Muscle of arm (tissue), 12 donors: ENCODE measurements around the gene OBP2A. TPM values are rescaled to one million over a fixed set of nuclear protein-coding genes. Genes with fewer than 3 reads are reported as not detected.

Experiments
- DNase-seq: peaks from one replicate; pipeline ENCODE4 v3.0.0-alpha.2; 2013
- polyA plus RNA-seq, 12 donors: library from polyadenylated mRNA; unstranded; fragments of 120-200 nt; gene quantifications; one replicate each; pipeline ENCODE4 v1.2.1, GENCODE V29; 2013; ENCODE audit not compliant: insufficient read length in 12 of 12

OBP2A gene
- polyA plus RNA-seq, 12 donors, result not detected

GRCh38 chr9:135596211-135596610 lies 50.3 kb downstream of the OBP2A start:
- no peak for DNase-seq

Other genes starting within 250 kb of the OBP2A start
- 10 to 100 TPM in 7 of 12 donors, 1 to 10 TPM in 4, not detected in 1; 9.2 to 15.6 (median 10.6) TPM for gene PPP1R26, start 66.3 kb upstream of the OBP2A start, polyA plus RNA-seq
- gene MRPS2, start 45.4 kb upstream of the OBP2A start, polyA plus RNA-seq, result 10 to 100 TPM in 11 of 12 donors, not detected in 1; 17.2 to 45.4 (median 27.0) TPM
- under 1 TPM in 1 of 12 donors, not detected in 11; 0.57 TPM for gene LCN1, start 24.7 kb upstream of the OBP2A start, polyA plus RNA-seq
- gene PAEP, start 15.6 kb downstream of the OBP2A start, polyA plus RNA-seq, result 10 to 100 TPM in 1 of 12 donors, 1 to 10 TPM in 3, under 1 TPM in 1, not detected in 7; 0.56 to 13.0 (median 1.4) TPM
- not detected for gene GLT6D1, start 93.4 kb downstream of the OBP2A start, polyA plus RNA-seq
- not detected for gene LCN9, start 117.2 kb downstream of the OBP2A start, polyA plus RNA-seq
- gene SOHLH1, start 153.4 kb downstream of the OBP2A start, polyA plus RNA-seq, result under 1 TPM in 6 of 12 donors, not detected in 6; 0.10 to 0.30 (median 0.13) TPM
- gene KCNT1, start 156.1 kb downstream of the OBP2A start, polyA plus RNA-seq, result 10 to 100 TPM in 4 of 12 donors, 1 to 10 TPM in 7, not detected in 1; 4.4 to 13.2 (median 8.2) TPM